Measurements from ENCODE around the gene DICER1.
"Not testable (repeated sequence)": the region's sequence is repeated elsewhere in the genome, so short reads cannot be mapped to it uniquely, and the experiment has no call there.

The DICER1 gene

GRCh38 chr14:95157327-95158189 lies at the start of gene DICER1:
TSS of gene DICER1 (minus strand) at chr14:95157529. CDS start at chr14:95133458, 24,071 bp downstream.
- DNase-seq, result peak; percentile 99

GRCh38 chr14:95206534-95206933 lies 49.2 kb upstream of the DICER1 start:
- DNase-seq, result no peak

- DNase-seq, result no peak
Observed at GRCh38 chr14:95204705-95205104, 47.4 kb upstream of the DICER1 start.

GRCh38 chr14:95201745-95202144 lies 44.4 kb upstream of the DICER1 start:
- not testable (repeated sequence) for DNase-seq

GRCh38 chr14:95200404-95200803 lies 43.1 kb upstream of the DICER1 start:
- no peak for DNase-seq

GRCh38 chr14:95199298-95199983 lies 42.1 kb upstream of the DICER1 start:
- DNase-seq, result no peak

GRCh38 chr14:95198320-95198719 lies 41.0 kb upstream of the DICER1 start:
- no peak for DNase-seq

GRCh38 chr14:95197551-95197950 lies 40.2 kb upstream of the DICER1 start:
- no peak for DNase-seq

- no peak for DNase-seq
Observed at GRCh38 chr14:95196826-95197545, 39.7 kb upstream of the DICER1 start.

- DNase-seq, result no peak
Observed at GRCh38 chr14:95196268-95196667, 38.9 kb upstream of the DICER1 start.

- DNase-seq, result no peak
Observed at GRCh38 chr14:95195031-95195430, 37.7 kb upstream of the DICER1 start.

GRCh38 chr14:95193081-95193480 lies 35.8 kb upstream of the DICER1 start:
- DNase-seq, result no peak

GRCh38 chr14:95192311-95192710 lies 35.0 kb upstream of the DICER1 start:
- DNase-seq, result no peak

- DNase-seq, result no peak
Observed at GRCh38 chr14:95191445-95192199, 34.3 kb upstream of the DICER1 start.

- no peak for DNase-seq
Observed at GRCh38 chr14:95190857-95191256, 33.5 kb upstream of the DICER1 start.

- DNase-seq, result no peak
Observed at GRCh38 chr14:95190346-95190840, 33.1 kb upstream of the DICER1 start.

- no peak for DNase-seq
Observed at GRCh38 chr14:95189367-95190132, 32.2 kb upstream of the DICER1 start.

- DNase-seq, result no peak
Observed at GRCh38 chr14:95188380-95188779, 31.1 kb upstream of the DICER1 start.

- no peak for DNase-seq
Observed at GRCh38 chr14:95185767-95186392, 28.6 kb upstream of the DICER1 start.

- DNase-seq, result no peak
Observed at GRCh38 chr14:95185033-95185766, 27.9 kb upstream of the DICER1 start.

GRCh38 chr14:95184413-95184790 lies 27.1 kb upstream of the DICER1 start:
- DNase-seq, result no peak
